Ovary (tissue), 3 donors: ENCODE data around the gene KBTBD12.

Experiments used
- EP300 ChIP-seq: sonication (generic); formaldehyde crosslinking; IDR thresholded peaks from one replicate; pipeline ENCODE4 v1.6.1; 2017; ENCODE audit warnings: antibody characterized with exemption
- TF ChIP-seq, protein P1 (sequence below), 3 donors: fragments of 450-650 bp in 2 of 3; fragments of 200-600 bp in 1 of 3; IDR thresholded peaks; one replicate each; pipeline versions ENCODE4 v1.5.1 to v1.8.0; 2016 to 2022; ENCODE audit warnings: antibody characterized with exemption in 3 of 3, mild to moderate bottlenecking in 1 of 3
- donor health status: DM: no; HTN: no; CAD: no.

DNA sequence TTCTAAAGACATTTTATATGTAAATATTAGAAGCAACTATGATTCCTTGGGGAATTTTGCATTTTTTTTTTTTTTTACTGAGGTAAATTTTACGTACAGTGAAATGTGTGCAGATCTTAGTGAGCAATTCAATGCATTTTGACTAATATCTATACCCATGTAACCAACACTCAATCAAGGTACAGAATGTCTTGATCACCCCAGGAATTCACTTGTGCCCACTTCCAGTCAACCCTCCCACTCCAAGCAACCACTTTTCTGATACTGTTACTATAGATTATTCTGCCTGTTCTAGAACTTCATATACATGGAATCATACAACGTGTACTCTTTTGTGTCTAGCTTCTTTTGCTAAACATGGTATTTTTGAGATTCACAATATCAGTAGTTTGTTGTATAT lies 47.6 kb upstream of the KBTBD12 start:
- TF ChIP-seq EP300: no peak
- TF ChIP-seq, protein P1, sequence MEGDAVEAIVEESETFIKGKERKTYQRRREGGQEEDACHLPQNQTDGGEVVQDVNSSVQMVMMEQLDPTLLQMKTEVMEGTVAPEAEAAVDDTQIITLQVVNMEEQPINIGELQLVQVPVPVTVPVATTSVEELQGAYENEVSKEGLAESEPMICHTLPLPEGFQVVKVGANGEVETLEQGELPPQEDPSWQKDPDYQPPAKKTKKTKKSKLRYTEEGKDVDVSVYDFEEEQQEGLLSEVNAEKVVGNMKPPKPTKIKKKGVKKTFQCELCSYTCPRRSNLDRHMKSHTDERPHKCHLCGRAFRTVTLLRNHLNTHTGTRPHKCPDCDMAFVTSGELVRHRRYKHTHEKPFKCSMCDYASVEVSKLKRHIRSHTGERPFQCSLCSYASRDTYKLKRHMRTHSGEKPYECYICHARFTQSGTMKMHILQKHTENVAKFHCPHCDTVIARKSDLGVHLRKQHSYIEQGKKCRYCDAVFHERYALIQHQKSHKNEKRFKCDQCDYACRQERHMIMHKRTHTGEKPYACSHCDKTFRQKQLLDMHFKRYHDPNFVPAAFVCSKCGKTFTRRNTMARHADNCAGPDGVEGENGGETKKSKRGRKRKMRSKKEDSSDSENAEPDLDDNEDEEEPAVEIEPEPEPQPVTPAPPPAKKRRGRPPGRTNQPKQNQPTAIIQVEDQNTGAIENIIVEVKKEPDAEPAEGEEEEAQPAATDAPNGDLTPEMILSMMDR (IDR thresholded peaks at IDR 0.05): no peak
